ENCODE results near the gene DYNLT2B.
A peak's percentile ranks its signal among the peaks of the same experiment; 100 is the strongest.
"Not testable (repeated sequence)": the region's sequence is repeated elsewhere in the genome, so short reads cannot be mapped to it uniquely, and the experiment has no call there.

The DYNLT2B gene

GRCh38 chr3:196317687-196318467, at the start of gene DYNLT2B:
Gene DYNLT2B, minus strand, starts transcription at chr3:196318240. Its CDS starts 88 bp downstream, at chr3:196318152.
- peak; percentile 88 to 92 for DNase-seq (ENCODE audit: low read depth in 2 of 2)
- no peak for TF ChIP-seq CTCF (IDR thresholded peaks at IDR 0.05; ENCODE audit: low read depth, low read length)
- peak within 1 kb of the TSS; percentile 75 to 88 for H3K4me3 ChIP-seq (replicated peaks in 1 of 2; ENCODE audit: low read depth in 2 of 2, low read length in 2 of 2)

- no peak for DNase-seq (ENCODE audit: low read depth in 2 of 2)
- no peak overlapping the region for H3K4me3 ChIP-seq (replicated peaks in 1 of 2; ENCODE audit: low read depth in 2 of 2, low read length in 2 of 2)
- TF ChIP-seq CTCF (IDR thresholded peaks at IDR 0.05; ENCODE audit: low read depth, low read length), result no peak
Observed at GRCh38 chr3:196365736-196366135, 47.7 kb upstream of the DYNLT2B start.

GRCh38 chr3:196360586-196360985, 42.5 kb upstream of the DYNLT2B start:
- TF ChIP-seq CTCF (IDR thresholded peaks at IDR 0.05; ENCODE audit: low read depth, low read length), result no peak
- no peak overlapping the region for H3K4me3 ChIP-seq (replicated peaks in 1 of 2; ENCODE audit: low read depth in 2 of 2, low read length in 2 of 2)
- no peak for DNase-seq (ENCODE audit: low read depth in 2 of 2)

GRCh38 chr3:196358540-196358939, 40.5 kb upstream of the DYNLT2B start:
- DNase-seq (ENCODE audit: low read depth in 2 of 2); H3K4me3 ChIP-seq (replicated peaks in 1 of 2; ENCODE audit: low read depth in 2 of 2, low read length in 2 of 2): not testable (repeated sequence)

GRCh38 chr3:196357905-196358304, 39.9 kb upstream of the DYNLT2B start:
- H3K4me3 ChIP-seq (replicated peaks in 1 of 2; ENCODE audit: low read depth in 2 of 2, low read length in 2 of 2), result no peak overlapping the region
- TF ChIP-seq CTCF (IDR thresholded peaks at IDR 0.05; ENCODE audit: low read depth, low read length), result no peak
- DNase-seq (ENCODE audit: low read depth in 2 of 2), result no peak

GRCh38 chr3:196356556-196356955, 38.5 kb upstream of the DYNLT2B start:
- no peak overlapping the region for H3K4me3 ChIP-seq (replicated peaks in 1 of 2; ENCODE audit: low read depth in 2 of 2, low read length in 2 of 2)
- no peak for TF ChIP-seq CTCF (IDR thresholded peaks at IDR 0.05; ENCODE audit: low read depth, low read length)
- no peak for DNase-seq (ENCODE audit: low read depth in 2 of 2)

- no peak for TF ChIP-seq CTCF (IDR thresholded peaks at IDR 0.05; ENCODE audit: low read depth, low read length)
- no peak overlapping the region for H3K4me3 ChIP-seq (replicated peaks in 1 of 2; ENCODE audit: low read depth in 2 of 2, low read length in 2 of 2)
- DNase-seq (ENCODE audit: low read depth in 2 of 2), result no peak
Observed at GRCh38 chr3:196355668-196356067, 37.6 kb upstream of the DYNLT2B start.

All from cardiac fibroblast (primary cell).